Breast epithelium (tissue), 3 donors: Measurements from ENCODE around the gene UBALD1.

ENCODE experiments used
- CTCF ChIP-seq, 3 donors: fragments of 450-650 bp; IDR thresholded peaks; one replicate each; pipeline ENCODE4 v1.5.1; 2016 to 2017; ENCODE audit warnings: antibody characterized with exemption in 3 of 3, mild to moderate bottlenecking in 3 of 3, moderate library complexity in 3 of 3
- POLR2A ChIP-seq: fragments of 450-650 bp; IDR thresholded peaks from one replicate; pipeline ENCODE4 v1.6.1; 2016; ENCODE audit warnings: antibody characterized with exemption, mild to moderate bottlenecking, moderate library complexity
- POLR2AphosphoS5 ChIP-seq, 3 donors: sonication (generic); formaldehyde crosslinking; IDR thresholded peaks; one replicate each; pipeline ENCODE4 v1.6.1; 2017; ENCODE audit warnings: antibody characterized with exemption in 3 of 3

- TF ChIP-seq CTCF (IDR thresholded peaks at IDR 0.05) = no peak
- no peak for TF ChIP-seq POLR2A
- no peak for TF ChIP-seq POLR2AphosphoS5 (IDR thresholded peaks at IDR 0.05)
Measured at GRCh38 chr16:4608704-4608980, 6.0 kb downstream of the UBALD1 start.
